ENCODE results near the gene POMT1. TPM values are rescaled to one million over a fixed set of nuclear protein-coding genes. Genes with fewer than 3 reads are reported as not detected.

Gene POMT1
- total and polyA plus RNA-seq, 2 donors (not counting 3 experiments of a cell fraction or from before 2014, with no cell fraction given), result 44.7 to 53.9 TPM

GRCh38 chr9:131559421-131560000 is 56.8 kb downstream of the POMT1 start:
- Histone ChIP-seq H3K4me1 (ENCODE audit: control insufficient read depth, extremely low read depth, insufficient read depth, low read length) (no peaks in the 10 kb centered on the region), H3K9me3 (replicated peaks; ENCODE audit: control insufficient read depth, insufficient read depth, low read length) (no peaks in the 10 kb centered on the region), H3K79me2 (ENCODE audit: control insufficient read depth, insufficient read depth, low read length) (no peaks in the 10 kb centered on the region), H3K27ac (ENCODE audit: insufficient read depth, low read depth, low read length) (no peak overlapping the region), H4K20me1 (replicated peaks; ENCODE audit: control insufficient read depth, extremely low read depth, insufficient read depth, low read length) (no peaks in the 10 kb centered on the region), H3K27me3 (ENCODE audit: control insufficient read depth in 2 of 2, insufficient read depth in 2 of 2, low read length in 2 of 2) (peaks cover 6 to 15% of the 10 kb centered on the region in 2 experiments), H3K4me2 (ENCODE audit: insufficient read depth, low read length) (no peak overlapping the region), H3K9ac (replicated peaks; ENCODE audit: extremely low read depth, insufficient read depth, low read length) (no peak overlapping the region), H3K9me1 (replicated peaks; ENCODE audit: control insufficient read depth, extremely low read depth, insufficient read depth, low read length) (no peaks in the 10 kb centered on the region), H3K4me3 (replicated peaks in 1 of 3; ENCODE audit: insufficient read depth in 1 of 3, low read depth in 1 of 3, low read length in 3 of 3) (no peak overlapping the region), H3K36me3 (ENCODE audit: control insufficient read depth in 2 of 2, extremely low read depth in 1 of 2, insufficient read depth in 2 of 2, low read length in 2 of 2) (no peaks in the 10 kb centered on the region), H2AFZ (ENCODE audit: low read depth, low read length) (no peak overlapping the region)
- FAIRE-seq, result no peak
- no TSS peak for BruUV-seq (replicated peaks)
- ChIA-PET POLR2A (no interaction called here), CTCF (interaction anchor here (0.6 to 2.6 kb wide), 7 partner anchors 22 to 223 kb away, joined by 3 to 31 read pairs (median 3); no protein-coding TSS in a partner anchor)
- no peak for DNase-seq (ENCODE audit: low read depth, low spot score)
- TF ChIP-seq GATA2 (IDR thresholded peaks at IDR 0.05; ENCODE audit: insufficient read depth, insufficient read length, low read depth, low read length) (no peak), FOS (IDR thresholded peaks at IDR 0.05; ENCODE audit: borderline replicate concordance, insufficient read depth, low read length) (no peak), MYC (IDR thresholded peaks at IDR 0.05; ENCODE audit: low read depth, low read length) (no peak), POLR2A (IDR thresholded peaks at IDR 0.05; ENCODE audit: low read depth, low read length) (no peak), MAX (IDR thresholded peaks at IDR 0.05; ENCODE audit: insufficient read depth, insufficient read length) (no peak), CTCF (IDR thresholded peaks at IDR 0.05; ENCODE audit: extremely low read depth in 1 of 2, insufficient read depth in 1 of 2, low read depth in 1 of 2, low read length in 2 of 2) (no peak), POLR2AphosphoS5 (IDR thresholded peaks at IDR 0.05; ENCODE audit: insufficient read depth, low read depth, low read length) (no peak), EZH2 (IDR thresholded peaks at IDR 0.05; ENCODE audit: borderline replicate concordance, low read depth, low read length, severe bottlenecking) (no peak)
- intact Hi-C loops (cut with micrococcal nuclease), result no loop called here
- dilution Hi-C loops (cut with MboI; ENCODE audit: extremely low pct_ligation_motif_present, low sequenced_read_pairs), result no loop called here
